ENCODE data around the gene SLX9. TPM values are rescaled to one million over a fixed set of nuclear protein-coding genes. Genes with fewer than 3 reads are reported as not detected.

SLX9 gene
- total RNA-seq, 1 donor from 2014 or later, result 0.75 TPM

- TF ChIP-seq CTCF (IDR thresholded peaks at IDR 0.05), result no peak
- Histone ChIP-seq H3K27me3 (no peaks in the 10 kb centered on the region), H3K9me3 (no peaks in the 10 kb centered on the region), H3K4me1 (no peaks in the 10 kb centered on the region), H3K36me3 (no peaks in the 10 kb centered on the region), H3K4me3 (no peak overlapping the region), H3K27ac (no peak overlapping the region)
- intact Hi-C loops (cut with DNase I), result no loop called here
- DNase-seq (ENCODE audit: low spot score in 2 of 2), result no peak
Measured at GRCh38 chr21:44900559-44901251, 39.1 kb upstream of the SLX9 start.

- no peaks in the 10 kb centered on the region for H3K9me3 ChIP-seq
- no peaks in the 10 kb centered on the region for H3K4me1 ChIP-seq
- H3K27me3 ChIP-seq, result no peaks in the 10 kb centered on the region
- DNase-seq (ENCODE audit: low spot score in 2 of 2), result no peak
- no peak for TF ChIP-seq CTCF (IDR thresholded peaks at IDR 0.05)
- intact Hi-C loops (cut with DNase I), result no loop called here
- no peak overlapping the region for H3K4me3 ChIP-seq
- no peak overlapping the region for H3K27ac ChIP-seq
- no peaks in the 10 kb centered on the region for H3K36me3 ChIP-seq
Measured at GRCh38 chr21:44901391-44902074, 38.3 kb upstream of the SLX9 start.

- intact Hi-C loops (cut with DNase I), result no loop called here
Measured at GRCh38 chr21:44902268-44903049, 37.4 kb upstream of the SLX9 start.

GRCh38 chr21:44903050-44903685, 36.7 kb upstream of the SLX9 start:
- DNase-seq (ENCODE audit: low spot score in 2 of 2), result no peak
- Histone ChIP-seq H3K4me3 (no peak overlapping the region), H3K27me3 (no peaks in the 10 kb centered on the region), H3K4me1 (no peaks in the 10 kb centered on the region), H3K36me3 (no peaks in the 10 kb centered on the region), H3K27ac (no peak overlapping the region), H3K9me3 (no peaks in the 10 kb centered on the region)
- intact Hi-C loops (cut with DNase I), result no loop called here
- no peak for TF ChIP-seq CTCF (IDR thresholded peaks at IDR 0.05)

More at GRCh38 chr21:44902268-44903049, 37.4 kb upstream of the SLX9 start:
- Histone ChIP-seq H3K4me1 (no peaks in the 10 kb centered on the region), H3K27ac (no peak overlapping the region), H3K36me3 (no peaks in the 10 kb centered on the region), H3K27me3 (no peaks in the 10 kb centered on the region), H3K9me3 (no peaks in the 10 kb centered on the region), H3K4me3 (no peak overlapping the region)
- no peak for TF ChIP-seq CTCF (IDR thresholded peaks at IDR 0.05)
- DNase-seq (ENCODE audit: low spot score in 2 of 2), result no peak

- Histone ChIP-seq H3K36me3 (no peaks in the 10 kb centered on the region), H3K9me3 (no peaks in the 10 kb centered on the region), H3K4me3 (no peak overlapping the region), H3K4me1 (peaks cover 0 to 4% of the 10 kb centered on the region in 2 donors), H3K27ac (no peak overlapping the region), H3K27me3 (no peaks in the 10 kb centered on the region)
- TF ChIP-seq CTCF (IDR thresholded peaks at IDR 0.05), result no peak
- DNase-seq (ENCODE audit: low spot score in 2 of 2), result no peak
- intact Hi-C loops (cut with DNase I), result no loop called here
Measured at GRCh38 chr21:44903689-44904088, 36.1 kb upstream of the SLX9 start.
